NCI-H2171 treated with DMSO at 0.1 percent for 48 hours (cell line): ENCODE results near the gene AP2M1.
A peak's percentile ranks its signal among the peaks of the same experiment; 100 is the strongest.

Source experiments
- DNase-seq: peaks from one replicate; lab custom pipeline; 2025; lab: John Stamatoyannopoulos, UW

The AP2M1 gene

DNA sequence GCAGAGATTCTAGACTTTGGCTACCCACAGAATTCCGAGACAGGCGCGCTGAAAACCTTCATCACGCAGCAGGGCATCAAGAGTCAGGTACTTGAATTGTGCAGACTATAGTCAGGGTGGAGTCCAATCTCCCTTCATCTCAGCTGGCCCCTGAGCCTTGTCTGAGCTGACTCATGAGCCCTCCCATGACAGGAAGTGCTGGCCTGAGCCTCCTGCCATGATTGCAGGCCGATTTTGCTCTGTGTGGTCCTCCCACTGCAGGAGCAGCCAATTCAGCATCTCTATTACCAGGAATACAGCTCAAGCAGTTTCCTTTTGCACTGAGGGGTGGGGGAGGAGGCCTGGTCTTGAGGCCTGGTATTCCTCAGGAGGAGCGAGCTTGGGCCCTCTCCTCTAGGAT is 5.5 kb downstream of the AP2M1 start:
- no peak for DNase-seq

DNA sequence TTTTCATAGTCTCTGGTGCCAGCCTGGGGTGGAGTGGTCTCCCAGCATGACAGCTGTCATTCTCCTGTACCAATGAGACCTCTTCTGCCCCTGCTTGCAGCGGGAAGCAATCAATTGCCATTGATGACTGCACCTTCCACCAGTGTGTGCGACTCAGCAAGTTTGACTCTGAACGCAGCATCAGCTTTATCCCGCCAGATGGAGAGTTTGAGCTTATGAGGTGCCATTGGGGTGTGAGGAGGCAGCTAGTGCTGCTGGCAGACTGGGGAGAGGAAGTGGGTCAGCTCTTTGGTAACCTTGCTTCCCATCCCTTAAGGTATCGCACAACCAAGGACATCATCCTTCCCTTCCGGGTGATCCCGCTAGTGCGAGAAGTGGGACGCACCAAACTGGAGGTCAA is 6.9 kb downstream of the AP2M1 start:
- DNase-seq = no peak

DNA sequence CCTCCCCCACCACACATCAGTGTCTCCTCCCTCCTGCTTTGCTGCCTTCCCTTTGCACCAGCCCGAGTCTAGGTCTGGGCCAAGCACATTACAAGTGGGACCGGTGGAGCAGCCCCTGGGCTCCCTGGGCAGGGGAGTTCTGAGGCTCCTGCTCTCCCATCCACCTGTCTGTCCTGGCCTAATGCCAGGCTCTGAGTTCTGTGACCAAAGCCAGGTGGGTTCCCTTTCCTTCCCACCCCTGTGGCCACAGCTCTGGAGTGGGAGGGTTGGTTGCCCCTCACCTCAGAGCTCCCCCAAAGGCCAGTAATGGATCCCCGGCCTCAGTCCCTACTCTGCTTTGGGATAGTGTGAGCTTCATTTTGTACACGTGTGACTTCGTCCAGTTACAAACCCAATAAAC is 9.0 kb downstream of the AP2M1 start:
- no peak for DNase-seq

DNA sequence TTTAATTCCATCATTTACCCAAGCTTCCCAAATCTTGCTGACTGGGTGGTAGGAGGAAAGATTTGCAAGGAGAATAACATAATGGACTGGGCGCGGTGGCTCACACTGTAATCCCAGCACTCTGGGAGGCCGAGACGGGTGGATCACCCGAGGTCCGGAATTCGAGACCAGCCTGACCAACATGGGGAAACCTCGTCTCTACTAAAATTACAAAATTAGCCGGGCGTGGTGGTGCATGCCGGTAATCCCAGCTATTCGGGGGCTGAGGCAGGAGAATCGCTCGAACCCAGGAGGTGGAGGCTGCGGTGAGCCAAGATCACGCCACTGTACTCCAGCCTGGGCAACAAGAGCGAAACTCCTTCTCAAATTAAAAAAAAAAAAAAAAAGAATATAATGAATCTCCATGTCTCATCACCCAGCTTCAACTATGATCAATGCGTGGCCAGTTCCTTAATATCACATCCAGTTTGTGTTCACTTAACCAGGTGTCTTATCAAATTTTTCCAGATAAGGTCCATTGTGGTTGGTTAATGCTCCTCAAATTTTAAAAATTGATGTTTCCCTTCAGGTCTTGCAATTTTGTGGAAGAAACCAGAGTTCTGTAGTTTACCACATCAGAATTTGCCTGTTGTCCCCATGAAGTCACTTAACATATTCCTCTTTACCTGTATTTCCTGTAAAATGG is 10.0 kb downstream of the AP2M1 start:
- no peak for DNase-seq

DNA sequence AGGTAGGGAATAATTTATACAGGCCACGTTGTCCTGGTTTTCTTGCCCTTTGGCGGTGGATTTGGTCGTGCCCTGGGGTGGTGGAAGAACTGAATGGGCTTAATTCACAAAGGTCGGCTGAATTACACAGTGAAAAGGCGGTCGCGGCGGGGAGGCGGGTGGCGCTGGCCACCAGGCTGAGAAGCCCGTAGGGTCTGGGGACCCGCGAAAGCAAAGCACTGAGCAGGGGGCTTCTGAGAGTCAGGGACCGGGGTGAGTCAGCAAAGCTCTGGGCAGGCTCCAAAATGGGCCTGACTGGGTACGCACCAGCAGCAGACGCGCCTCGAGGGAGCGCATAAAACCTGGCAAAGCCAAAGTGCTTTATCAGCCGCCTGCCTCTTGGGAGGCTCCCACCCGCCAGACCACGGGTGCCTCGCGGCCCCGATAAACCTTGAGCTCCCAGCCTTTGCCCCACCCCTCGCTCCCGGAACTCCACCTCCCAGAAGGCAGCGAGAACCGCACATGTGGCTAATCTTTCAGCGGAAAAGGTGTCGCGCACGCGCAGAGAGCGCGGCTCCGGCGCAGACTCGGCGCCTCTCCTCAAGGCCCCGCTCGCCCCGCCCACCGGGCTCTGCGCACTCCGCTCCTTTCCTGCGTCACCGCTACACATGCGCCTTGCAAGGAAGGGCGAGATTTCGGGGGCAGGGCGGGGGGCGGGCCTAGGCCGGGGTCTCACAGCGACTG is 11.0 kb downstream of the AP2M1 start:
- peak; percentile 99 for DNase-seq

DNA sequence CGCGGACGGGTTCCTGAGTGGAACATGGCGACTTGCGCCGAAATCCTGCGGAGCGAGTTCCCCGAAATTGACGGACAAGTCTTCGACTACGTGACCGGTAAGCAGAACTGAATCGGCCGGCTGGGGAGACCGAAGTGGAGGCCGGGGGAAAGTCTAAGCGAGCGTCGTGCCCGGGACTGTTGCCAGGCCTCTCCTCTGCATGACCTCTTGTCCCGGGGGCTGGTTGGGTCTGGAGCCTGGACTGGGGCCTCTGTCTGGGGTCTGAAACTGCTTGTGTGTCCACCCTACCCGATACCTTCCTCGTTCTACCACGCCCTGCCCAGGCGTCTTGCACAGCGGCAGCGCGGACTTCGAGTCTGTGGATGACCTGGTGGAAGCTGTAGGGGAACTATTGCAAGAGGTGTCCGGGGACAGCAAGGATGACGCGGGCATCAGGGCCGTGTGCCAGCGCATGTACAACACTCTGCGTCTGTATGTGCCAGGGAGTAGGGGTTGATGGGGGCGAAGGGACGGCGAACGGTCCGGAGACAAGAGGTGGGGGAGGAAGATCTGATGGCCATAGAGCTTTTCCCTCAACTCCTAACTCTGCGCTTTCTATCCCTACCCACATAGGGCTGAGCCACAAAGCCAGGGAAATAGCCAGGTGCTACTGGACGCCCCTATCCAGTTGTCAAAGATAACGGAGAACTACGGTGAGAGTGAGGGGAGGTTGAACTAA is 11.7 kb downstream of the AP2M1 start, which contains the start of gene ABCF3:
ABCF3 (plus strand) TSS at position 16 of the 718 bp plus-strand sequence; CDS start at position 25, 9 bp downstream.
- no peak for DNase-seq

DNA sequence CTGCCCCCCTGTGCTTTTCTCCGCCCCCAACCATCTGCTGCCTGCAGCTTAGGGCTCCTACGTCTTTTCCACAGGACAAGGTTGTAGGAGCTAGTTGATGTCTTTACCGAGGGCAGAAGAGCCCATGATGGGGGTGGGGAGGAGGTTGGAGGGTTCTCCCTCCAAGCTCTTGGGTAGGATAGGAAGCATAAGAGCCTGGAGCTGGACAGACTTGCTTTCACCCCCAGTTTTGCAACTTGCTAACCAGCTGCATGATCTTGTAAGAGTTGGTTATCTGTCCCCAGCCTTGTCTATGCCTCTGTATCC is 12.2 kb downstream of the AP2M1 start:
- no peak for DNase-seq

DNA sequence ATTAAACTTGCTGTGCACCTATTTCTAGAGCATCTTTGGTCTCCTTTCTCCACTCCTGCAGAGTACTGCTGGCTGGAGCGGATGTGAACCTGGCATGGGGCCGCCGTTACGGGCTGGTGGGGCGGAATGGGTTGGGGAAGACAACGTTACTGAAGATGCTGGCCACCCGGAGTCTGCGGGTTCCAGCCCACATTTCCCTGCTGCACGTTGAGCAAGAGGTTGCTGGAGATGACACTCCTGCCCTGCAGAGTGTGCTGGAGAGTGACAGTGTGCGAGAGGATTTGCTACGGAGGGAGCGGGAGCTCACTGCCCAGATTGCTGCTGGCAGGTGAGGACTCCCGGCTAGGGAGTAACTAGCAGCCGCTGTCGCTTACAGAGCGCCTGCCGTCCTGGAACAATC is 13.4 kb downstream of the AP2M1 start:
- DNase-seq = no peak

DNA sequence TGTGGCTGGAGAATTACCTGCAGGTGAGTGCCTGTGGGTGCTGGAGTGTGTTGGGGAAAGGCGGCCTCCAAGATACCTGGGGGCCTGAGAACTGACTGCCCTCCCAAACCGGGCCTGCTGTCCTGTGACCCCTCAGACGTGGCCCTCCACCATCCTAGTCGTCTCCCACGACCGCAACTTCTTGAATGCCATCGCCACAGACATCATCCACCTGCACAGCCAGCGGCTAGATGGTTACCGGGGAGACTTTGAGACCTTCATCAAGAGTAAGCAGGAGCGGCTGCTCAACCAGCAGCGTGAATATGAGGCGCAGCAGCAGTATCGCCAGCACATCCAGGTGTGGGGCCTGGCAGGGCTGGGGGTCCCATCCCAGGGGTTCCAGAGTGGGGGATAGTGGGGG is 14.8 kb downstream of the AP2M1 start:
- no peak for DNase-seq

DNA sequence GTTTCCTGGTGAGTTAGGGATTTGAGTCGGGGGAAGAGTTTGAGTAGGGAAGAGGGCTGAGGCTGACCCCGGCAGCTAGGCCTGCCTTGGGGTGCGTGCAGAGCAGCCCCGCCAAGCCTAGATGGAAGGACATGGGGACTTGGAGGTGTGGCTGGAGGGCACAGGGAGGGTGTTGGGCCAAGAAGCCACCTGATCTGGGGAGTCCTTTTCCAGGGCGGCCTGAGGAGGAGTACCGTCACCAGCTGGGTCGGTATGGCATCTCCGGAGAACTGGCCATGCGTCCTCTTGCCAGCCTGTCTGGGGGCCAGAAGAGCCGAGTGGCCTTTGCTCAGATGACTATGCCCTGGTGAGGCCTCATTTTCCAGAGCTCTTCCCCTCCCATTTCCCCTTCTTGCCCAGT is 18.2 kb downstream of the AP2M1 start:
- no peak for DNase-seq

DNA sequence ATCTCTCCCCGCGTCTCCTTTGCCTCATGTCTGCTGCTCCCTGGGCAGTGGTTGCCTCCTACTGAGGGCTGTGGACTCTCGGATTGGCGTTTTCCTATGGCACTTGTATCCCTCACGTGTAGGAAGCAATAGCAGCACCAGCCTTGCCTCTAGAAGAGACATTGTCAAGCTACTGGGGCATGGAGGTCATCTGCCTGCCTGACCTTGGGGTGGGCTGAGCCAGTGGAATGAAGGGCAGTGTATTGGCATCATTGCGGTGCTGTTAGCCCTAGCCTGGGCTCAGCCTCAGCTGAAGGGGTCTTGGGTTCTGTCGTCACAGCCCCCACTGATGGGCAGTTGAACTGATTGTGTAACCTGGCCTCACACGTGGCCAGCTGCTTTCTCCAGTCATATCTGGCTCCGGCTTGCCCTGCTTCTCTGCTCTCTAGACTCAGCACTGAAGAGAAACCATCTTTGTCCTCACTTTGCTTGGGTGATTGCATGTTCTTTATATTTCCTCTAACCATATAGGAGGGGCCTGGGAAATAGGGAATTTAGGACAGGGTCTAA is 19.4 kb downstream of the AP2M1 start:
- DNase-seq = no peak

DNA sequence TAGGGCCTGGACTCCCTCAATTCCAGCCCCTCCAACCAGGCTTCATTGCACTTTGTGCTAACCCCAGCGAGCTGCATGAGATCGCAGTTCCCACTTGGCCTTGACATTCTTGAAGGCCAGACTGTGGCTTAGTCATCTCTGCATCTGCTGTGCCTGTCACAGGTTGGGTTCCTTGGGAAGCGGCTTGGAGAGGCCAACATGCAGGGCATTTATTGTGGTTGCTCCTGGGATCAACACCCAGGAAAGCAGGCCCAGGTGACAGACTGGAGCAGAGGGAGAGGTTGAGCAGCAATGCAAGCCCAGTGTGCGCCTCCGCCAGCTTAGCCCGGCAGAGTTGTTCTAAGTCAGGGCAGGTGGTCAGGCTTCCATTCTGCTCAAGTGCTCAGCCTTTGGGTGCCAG is 21.9 kb downstream of the AP2M1 start:
- no peak for DNase-seq

DNA sequence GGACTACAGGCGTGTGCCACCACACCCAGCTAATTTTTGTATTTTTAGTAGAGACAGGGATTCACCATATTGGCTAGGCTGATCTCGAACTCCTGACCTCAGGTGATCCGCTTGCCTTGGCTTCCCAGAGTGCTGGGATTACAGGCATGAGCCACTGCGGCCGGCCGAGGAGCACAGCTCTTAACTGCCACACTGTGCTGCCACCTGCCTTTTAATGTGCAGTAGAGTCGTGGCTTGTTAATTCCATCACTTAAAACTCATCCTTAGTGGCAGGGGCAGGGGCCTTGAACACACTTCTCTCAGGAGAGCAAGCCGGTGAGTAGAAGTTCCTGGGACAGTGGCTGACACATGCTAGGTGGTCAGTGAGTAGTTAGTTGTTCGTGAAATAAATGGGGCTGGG is 23.9 kb downstream of the AP2M1 start:
- DNase-seq = no peak

DNA sequence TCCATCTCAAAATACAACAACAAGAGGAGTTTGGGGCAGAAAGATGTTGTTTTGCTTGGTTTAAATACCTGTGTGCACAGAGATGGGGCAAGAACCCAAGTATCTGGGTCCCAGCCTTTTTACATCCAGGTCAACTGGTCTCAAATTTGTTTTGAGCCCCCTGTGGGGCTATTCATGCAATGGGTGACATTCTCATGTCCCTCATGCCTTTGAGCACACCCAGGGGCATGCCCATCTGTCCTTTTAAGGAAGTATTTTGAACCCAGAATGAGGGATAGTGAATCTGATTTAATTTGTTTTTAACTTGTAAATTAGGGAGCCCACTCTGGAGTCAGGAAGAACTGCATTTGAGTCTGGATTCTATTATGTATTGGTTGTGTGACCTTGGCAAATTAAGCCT is 26.2 kb downstream of the AP2M1 start:
- no peak for DNase-seq

DNA sequence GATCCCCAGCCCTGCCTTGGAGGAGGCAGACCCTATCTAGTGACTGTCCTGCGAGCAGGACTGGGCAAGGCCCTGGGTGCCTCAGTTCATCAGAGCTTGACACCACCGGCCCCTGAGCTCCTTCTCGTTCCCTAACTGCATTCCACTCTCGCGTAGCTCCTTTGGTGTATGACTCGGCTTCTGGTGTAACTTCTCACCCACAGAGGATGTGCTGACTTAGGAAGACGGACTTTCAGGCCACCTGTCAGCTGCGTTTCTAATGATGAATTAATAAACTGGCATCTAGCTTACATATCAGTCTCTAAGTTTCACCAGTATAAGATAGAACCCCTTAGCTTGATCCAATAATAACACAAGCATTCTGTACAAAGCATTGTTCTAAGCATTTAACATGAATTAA is 28.9 kb downstream of the AP2M1 start:
- DNase-seq = no peak

DNA sequence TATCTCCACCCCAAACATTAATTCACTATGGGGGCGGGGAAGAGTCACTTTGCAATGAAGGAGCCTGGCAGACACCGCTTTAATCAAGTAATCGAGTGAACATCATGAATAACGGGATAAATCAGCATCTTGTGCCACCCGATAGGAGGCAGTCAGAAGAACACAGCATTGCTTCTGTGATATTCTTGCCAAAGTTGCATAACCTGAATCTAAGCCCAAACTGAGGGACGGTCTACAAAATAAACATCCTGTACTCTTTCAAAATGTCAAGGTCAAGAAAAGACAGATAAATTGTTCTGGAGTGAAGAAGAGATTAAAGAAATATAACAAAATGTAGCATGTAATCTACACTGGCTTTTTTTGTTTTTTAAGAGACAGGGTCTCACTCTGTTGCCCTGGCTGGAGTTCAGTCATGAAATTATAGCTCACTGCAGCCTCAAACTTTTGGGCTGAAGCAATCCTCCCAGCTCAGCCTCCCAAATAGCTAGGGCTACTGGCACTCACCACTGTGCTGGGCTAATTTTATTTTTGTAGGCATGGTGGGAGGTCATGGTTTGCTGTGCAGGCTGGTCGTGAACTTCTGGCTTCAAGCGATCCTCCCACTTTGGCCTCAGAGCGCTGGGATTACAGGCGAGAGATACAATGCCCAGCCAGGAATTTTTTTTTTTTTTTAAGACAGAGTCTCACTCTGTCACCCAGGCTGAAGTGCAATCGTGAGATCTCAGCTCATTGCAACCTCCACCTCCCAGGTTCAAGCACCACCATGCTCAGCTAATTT is 34.7 kb downstream of the AP2M1 start:
- no peak for DNase-seq

DNA sequence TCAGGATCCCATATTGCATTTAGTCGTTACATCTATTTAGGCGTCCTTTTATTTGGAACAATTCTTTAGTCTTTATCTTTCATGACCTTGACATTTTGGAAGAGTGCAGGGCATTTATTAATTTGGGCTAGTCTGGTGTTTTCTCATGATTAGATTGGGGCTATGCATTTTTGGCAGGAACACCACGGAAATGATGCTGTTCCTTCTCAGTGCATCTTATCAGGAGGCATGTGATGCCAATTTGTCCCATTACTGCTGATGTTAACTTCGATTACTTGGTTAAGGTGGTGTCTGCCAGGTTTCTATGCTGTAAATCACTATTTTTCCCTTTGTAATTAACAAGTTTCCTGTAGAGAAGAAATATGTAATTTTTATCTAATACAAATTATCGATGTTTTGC is 36.6 kb downstream of the AP2M1 start:
- no peak for DNase-seq

DNA sequence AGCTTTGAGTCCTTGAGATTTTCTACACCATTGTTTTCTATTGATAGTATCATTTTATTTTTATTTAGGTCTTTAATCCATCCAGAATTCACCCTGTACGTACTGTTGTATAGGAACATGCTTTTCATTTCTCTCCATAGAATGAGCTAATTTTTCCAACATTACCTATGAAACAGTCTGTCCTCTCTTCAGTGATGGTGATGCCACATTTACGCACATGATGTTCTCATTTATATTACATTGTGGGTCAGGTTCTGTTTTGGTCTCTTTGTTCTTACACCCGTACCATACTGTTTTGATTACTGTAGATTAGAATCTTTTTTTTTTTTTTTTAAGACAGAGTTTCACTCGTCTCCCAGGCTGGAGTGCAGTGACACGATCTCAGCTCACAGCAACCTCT is 37.1 kb downstream of the AP2M1 start:
- DNase-seq = no peak

DNA sequence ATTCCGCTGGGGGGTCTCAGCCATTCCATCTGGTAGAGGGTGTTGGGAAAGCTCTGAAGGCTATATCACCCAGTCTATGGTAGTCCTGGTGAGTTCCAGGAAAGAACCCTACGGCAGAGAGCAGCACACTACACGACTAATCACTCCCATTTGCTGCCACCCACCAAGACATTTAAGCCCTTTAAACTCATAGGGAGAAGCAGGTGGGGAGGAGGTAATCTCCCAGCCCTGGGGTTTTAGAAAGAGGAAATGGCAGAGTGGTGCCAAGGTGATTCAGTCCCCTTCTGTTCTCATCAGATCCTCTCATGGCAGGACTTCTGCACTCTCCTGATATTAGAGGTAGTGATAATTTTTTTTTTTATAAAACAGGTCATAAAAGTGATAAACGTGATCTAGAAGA is 44.2 kb downstream of the AP2M1 start:
- no peak for DNase-seq

DNA sequence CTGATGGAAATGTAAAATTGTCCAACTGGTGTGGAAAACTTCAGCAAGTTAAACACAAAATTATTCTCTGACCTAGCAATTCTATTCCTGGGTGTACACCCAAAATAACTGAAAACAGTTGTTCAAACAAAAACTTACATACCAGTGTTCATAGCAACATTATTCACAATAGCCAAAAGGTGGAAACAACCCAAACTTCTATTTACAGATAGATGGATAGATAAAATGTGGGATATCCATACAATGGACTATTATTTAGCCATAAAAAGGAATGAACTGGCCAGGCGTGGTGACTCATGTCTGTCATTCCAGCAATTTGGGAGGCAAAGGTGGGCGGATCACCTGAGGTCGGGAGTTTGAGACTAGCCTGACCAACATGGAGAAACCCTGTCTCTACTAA is 47.9 kb downstream of the AP2M1 start:
- DNase-seq = no peak

DNA sequence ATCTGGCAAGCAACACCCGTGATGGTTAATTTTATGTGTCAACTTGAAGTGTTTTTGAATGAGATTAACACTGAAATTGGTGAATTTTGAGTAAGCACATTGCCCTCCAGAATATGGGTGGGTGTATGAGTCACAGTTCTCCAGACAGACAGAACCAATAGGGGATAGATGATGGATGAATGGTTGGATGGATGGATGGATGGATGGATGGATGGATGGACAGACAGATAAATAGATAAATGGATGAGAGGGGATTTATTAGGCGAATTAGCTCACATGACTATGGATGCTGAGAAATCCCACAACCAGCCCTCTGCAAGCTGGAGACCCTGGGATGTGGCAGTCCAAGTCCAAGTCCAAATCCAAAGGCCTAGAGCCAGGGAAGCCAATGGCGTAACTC is 49.3 kb downstream of the AP2M1 start:
- no peak for DNase-seq

DNA sequence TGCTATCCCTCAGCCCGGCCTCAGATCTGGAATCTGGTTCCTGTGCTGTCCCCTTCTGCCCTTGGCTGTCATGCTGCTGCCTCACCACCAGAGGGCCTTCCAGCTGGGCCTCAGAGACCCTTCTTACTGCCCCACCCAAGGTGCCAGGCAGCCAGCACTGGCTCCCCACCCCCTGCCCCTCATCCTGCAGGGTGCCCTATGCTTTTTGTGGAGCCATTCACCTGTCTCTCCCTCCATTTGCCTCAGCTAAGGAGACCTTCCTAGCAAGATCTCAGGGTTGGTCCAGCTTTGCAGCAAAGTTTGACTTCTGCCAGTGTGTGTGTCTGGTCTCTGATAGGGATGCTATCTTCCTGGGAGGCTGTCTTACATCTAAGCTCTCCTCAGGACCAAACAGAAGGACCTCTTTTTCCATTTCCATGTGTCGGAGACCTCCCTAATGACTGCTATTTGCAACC is 52.9 kb downstream of the AP2M1 start:
- peak; percentile 34 for DNase-seq
